ENCODE results near the gene GSTT4.
"Not testable (repeated sequence)": the region's sequence is repeated elsewhere in the genome, so short reads cannot be mapped to it uniquely, and the experiment has no call there.

The GSTT4 gene

GRCh38 chr22:24024354-24024753 is 19.1 kb upstream of the GSTT4 start:
- DNase-seq (ENCODE audit: low spot score) = no peak

- DNase-seq (ENCODE audit: low spot score) = no peak
Observed at GRCh38 chr22:24023204-24023789, 18.0 kb upstream of the GSTT4 start.

- no peak for DNase-seq (ENCODE audit: low spot score)
Observed at GRCh38 chr22:24021304-24021703, 16.1 kb upstream of the GSTT4 start.

- no peak for DNase-seq (ENCODE audit: low spot score)
Observed at GRCh38 chr22:24016156-24016555, 10.9 kb upstream of the GSTT4 start.

GRCh38 chr22:24011735-24012068 is 6.4 kb upstream of the GSTT4 start:
- DNase-seq (ENCODE audit: low spot score) = no peak

- DNase-seq (ENCODE audit: low spot score) = no peak
Observed at GRCh38 chr22:24010018-24010391, 4.8 kb upstream of the GSTT4 start.

GRCh38 chr22:24009227-24010017 is 4.2 kb upstream of the GSTT4 start:
- no peak for DNase-seq (ENCODE audit: low spot score)

GRCh38 chr22:24008381-24009226 is 3.4 kb upstream of the GSTT4 start:
- DNase-seq (ENCODE audit: low spot score) = no peak

GRCh38 chr22:24008022-24008283 is 2.7 kb upstream of the GSTT4 start:
- no peak for DNase-seq (ENCODE audit: low spot score)

- DNase-seq (ENCODE audit: low spot score) = no peak
Observed at GRCh38 chr22:24007253-24008021, 2.2 kb upstream of the GSTT4 start.

GRCh38 chr22:24006914-24007214 is 1.6 kb upstream of the GSTT4 start:
- DNase-seq (ENCODE audit: low spot score) = no peak

GRCh38 chr22:24006207-24006913 is 1.1 kb upstream of the GSTT4 start:
- no peak for DNase-seq (ENCODE audit: low spot score)

- no peak for DNase-seq (ENCODE audit: low spot score)
Observed at GRCh38 chr22:24003887-24004286, 1.4 kb downstream of the GSTT4 start.

- DNase-seq (ENCODE audit: low spot score) = no peak
Observed at GRCh38 chr22:24002851-24003250, 2.4 kb downstream of the GSTT4 start.

- no peak for DNase-seq (ENCODE audit: low spot score)
Observed at GRCh38 chr22:24002272-24002671, 3.0 kb downstream of the GSTT4 start.

GRCh38 chr22:24001314-24001713 is 3.9 kb downstream of the GSTT4 start:
- no peak for DNase-seq (ENCODE audit: low spot score)

- not testable (repeated sequence) for DNase-seq (ENCODE audit: low spot score)
Observed at GRCh38 chr22:23999779-24000178, 5.5 kb downstream of the GSTT4 start.

GRCh38 chr22:23997092-23997491 is 8.2 kb downstream of the GSTT4 start:
- DNase-seq (ENCODE audit: low spot score) = no peak

- DNase-seq (ENCODE audit: low spot score) = not testable (repeated sequence)
Observed at GRCh38 chr22:23993581-23994177, 11.6 kb downstream of the GSTT4 start.

GRCh38 chr22:23993080-23993479 is 12.2 kb downstream of the GSTT4 start:
- DNase-seq (ENCODE audit: low spot score) = not testable (repeated sequence)

GRCh38 chr22:23989583-23990244 is 15.5 kb downstream of the GSTT4 start:
- DNase-seq (ENCODE audit: low spot score) = not testable (repeated sequence)
